Measurements from ENCODE around the gene FIBCD1.

The FIBCD1 gene

GRCh38 chr9:130854835-130855234 lies 84.2 kb downstream of the FIBCD1 start:
- DNase-seq, result no peak

- no peak for DNase-seq
These were observed 85.0 kb downstream of the FIBCD1 start for GRCh38 chr9:130854092-130854491.

- no peak for DNase-seq
These were observed 86.2 kb downstream of the FIBCD1 start for GRCh38 chr9:130852801-130853200.

All from Kasumi-1 (cell line).